GM12878 (cell line): ENCODE results near the gene SPINT1. TPM values are rescaled to one million over a fixed set of nuclear protein-coding genes. Genes with fewer than 3 reads are reported as not detected.
A peak's percentile ranks its signal among the peaks of the same experiment; 100 is the strongest.

Experiments used
- ATAC-seq: fragments of 200-7000 bp; cut with Tn5 transposase; 3 replicates; pipeline ENCODE4 v1.9.1; 2020; ENCODE audit warnings: mild to moderate bottlenecking, moderate library complexity
- BruUV-seq: library from RNA; stranded (reverse); fragments of 400-500 nt; replicated peaks from 2 replicates; lab custom pipeline; 2021; lab: Mats Ljungman, UMichigan
- CTCF ChIA-PET: fragments of 300-600 bp; sonication (Branson Sonifier 250); formaldehyde crosslinking; extraction: SDS; loops from one replicate; lab custom pipeline; 2021; ENCODE audit warnings: inconsistent platforms; lab: Yijun Ruan, JAX
- POLR2A ChIA-PET: fragments of 350-600 bp; formaldehyde crosslinking; extraction: SDS; loops from one replicate; lab custom pipeline; 2021; ENCODE audit warnings: inconsistent platforms; lab: Charles Lee
- RAD21 ChIA-PET: fragments of 300-600 bp; sonication (Branson Sonifier 250); formaldehyde crosslinking; loops from one replicate; lab custom pipeline; 2023; ENCODE audit warnings: antibody characterized with exemption; ENCODE audit not compliant: unreplicated experiment; lab: Charles Lee
- SMC1A ChIA-PET: fragments of 300-600 bp; sonication (Branson Sonifier 250); formaldehyde crosslinking; loops from one replicate; lab custom pipeline; 2023; ENCODE audit not compliant: unreplicated experiment, uncharacterized antibody; lab: Charles Lee
- DNase-seq: peaks from one replicate; pipeline ENCODE4 v3.0.0-alpha.2; 2011; ENCODE audit warnings: low read depth, low spot score
- FAIRE-seq: peaks from 3 replicates; lab custom pipeline; 2011; peaks lifted over from hg19 to GRCh38; lab: Jason Lieb, UNC
- H2AFZ ChIP-seq: 2 replicates; pipeline ENCODE4 v1.6.0; 2011; ENCODE audit warnings: low read depth, low read length, control low read depth; ENCODE audit not compliant: control insufficient read depth
- H3K27ac ChIP-seq: 2 replicates; pipeline ENCODE4 v1.5.1; 2011; ENCODE audit warnings: control low read depth; ENCODE audit not compliant: control insufficient read depth, insufficient read depth
- H3K27me3 ChIP-seq, 2 experiments: replicated peaks in 1 of 2; 2 replicates each; pipeline versions ENCODE4 v1.6.0 to v1.6.1; 2011; ENCODE audit warnings: low read length in 1 of 2; ENCODE audit not compliant: control insufficient read depth in 2 of 2, insufficient read depth in 2 of 2
- H3K36me3 ChIP-seq, 2 experiments: 2 replicates each; pipeline ENCODE4 v1.5.1; 2011; ENCODE audit warnings: low read length in 1 of 2; ENCODE audit not compliant: control insufficient read depth in 2 of 2, insufficient read depth in 2 of 2
- H3K4me1 ChIP-seq: 2 replicates; pipeline ENCODE4 v1.6.1; 2011; ENCODE audit warnings: mild to moderate bottlenecking, low read length, moderate library complexity, mixed read lengths; ENCODE audit not compliant: control insufficient read depth, insufficient read depth
- H3K4me2 ChIP-seq: 2 replicates; pipeline ENCODE4 v1.6.0; 2011; ENCODE audit warnings: control low read depth; ENCODE audit not compliant: control insufficient read depth, insufficient read depth
- H3K4me3 ChIP-seq: fragments of 200-600 bp; sonication (generic); 2 replicates; pipeline ENCODE4 v1.5.1; 2016
- H3K79me2 ChIP-seq: 2 replicates; pipeline ENCODE4 v1.6.0; 2011; ENCODE audit warnings: low read length; ENCODE audit not compliant: control insufficient read depth, insufficient read depth
- H3K9ac ChIP-seq: 2 replicates; pipeline ENCODE4 v1.8.0; 2011; ENCODE audit warnings: low read length, control low read depth, mixed read lengths; ENCODE audit not compliant: control insufficient read depth, insufficient read depth
- H3K9me3 ChIP-seq: replicated peaks from 3 replicates; pipeline ENCODE4 v1.5.1; 2011; ENCODE audit warnings: mild to moderate bottlenecking, low read length; ENCODE audit not compliant: control insufficient read depth, insufficient read depth
- H4K20me1 ChIP-seq: 2 replicates; pipeline ENCODE4 v1.6.0; 2011; ENCODE audit not compliant: control insufficient read depth, insufficient read depth
- KDM1A ChIP-seq: fragments of 200-600 bp; sonication (generic); IDR thresholded peaks from 2 replicates; pipeline ENCODE4 v1.6.1; 2016; ENCODE audit warnings: borderline replicate concordance
- KLF5 ChIP-seq: fragments of 450-650 bp; IDR thresholded peaks from 2 replicates; pipeline ENCODE4 v1.6.1; 2014; ENCODE audit warnings: mild to moderate bottlenecking; ENCODE audit not compliant: partially characterized antibody
- POLR2A ChIP-seq: IDR thresholded peaks from 2 replicates; pipeline ENCODE4 v1.6.1; 2011; ENCODE audit warnings: low read depth, mild to moderate bottlenecking, low read length
- TCF3 ChIP-seq: IDR thresholded peaks from 2 replicates; pipeline ENCODE4 v1.6.1; 2012; ENCODE audit warnings: low read depth, mild to moderate bottlenecking, low read length, borderline replicate concordance; ENCODE audit not compliant: insufficient read depth
- WGBS: methylation state at CpG from one replicate; pipeline ENCODE4 v1.1.6; 2016; ENCODE audit warnings: low lambda C conversion rate; ENCODE audit not compliant: insufficient replicate concordance, insufficient coverage; ENCODE audit errors: missing lambda C conversion rate; 5-methylcytosine and 5-hydroxymethylcytosine counted together
- in situ Hi-C: fragments of 300-500 bp; cut with MboI; formaldehyde crosslinking; loops from 9 replicates; pipeline ENCODE4 v1.14.3; 2018; ENCODE audit warnings: mixed read lengths
- intact Hi-C: fragments of 100-400 bp; cut with micrococcal nuclease; formaldehyde crosslinking; loops from one replicate; pipeline ENCODE4 v1.14.2; 2022; ENCODE audit not compliant: unreplicated experiment
- polyA plus RNA-seq, 11 experiments: library from polyadenylated mRNA; depleted of rRNA in 4 of 11; unstranded in 6 of 11; stranded (reverse) in 5 of 11; fragments of >200 nt; fragmentation: Nextera tagmentation in 4 of 11; fragmentation: Illumina TruSeq in 1 of 11; extraction: Ambion mirVana in 4 of 11; extraction: Trizol in 1 of 11; gene quantifications; 1 replicate in 1 of 11; 2 replicates in 10 of 11; pipeline versions ENCODE4 v1.2.1 to v1.2.3, GENCODE V29; 2011 to 2016; ENCODE audit warnings: inconsistent platforms in 2 of 11, missing spikeins in 2 of 11, low read depth in 1 of 11
- total RNA-seq, 4 experiments: library from RNA; depleted of rRNA in 3 of 4; stranded (reverse); fragments of >200 nt in 3 of 4; fragmentation: Illumina TruSeq in 1 of 4; extraction: Trizol in 1 of 4; gene quantifications; 2 replicates each; pipeline versions ENCODE4 v1.2.1 to v1.2.3, GENCODE V29; 2013 to 2021

SPINT1 gene
- total and polyA plus RNA-seq, 10 of the 15 experiments (the other 5 are each of a cell fraction or from before 2014, with no cell fraction given): 3.5 to 28.6 (median 10.2) TPM

GRCh38 chr15:40899536-40900207, 55.8 kb downstream of the SPINT1 start:
- Histone ChIP-seq H3K4me2 (no peak overlapping the region), H3K27me3 (no peaks in the 10 kb centered on the region), H3K79me2 (peaks cover 17% of the 10 kb centered on the region), H3K27ac (no peak overlapping the region), H4K20me1 (no peaks in the 10 kb centered on the region), H3K36me3 (peaks cover 11 to 30% of the 10 kb centered on the region in 2 experiments), H3K4me1 (peaks cover 14% of the 10 kb centered on the region), H3K9ac (no peak overlapping the region), H3K4me3 (no peak overlapping the region), H3K9me3 (no peaks in the 10 kb centered on the region), H2AFZ (no peak overlapping the region)
- POLR2A ChIA-PET: no interaction called here
- peak; percentile 24; the same call in 1 of the 2 replicates for TF ChIP-seq POLR2A
- TF ChIP-seq TCF3: no peak
- RAD21 ChIA-PET: interaction anchor here (0.5 to 5.4 kb wide), 3 partner anchors 41 to 107 kb away, joined by 4 to 33 read pairs (median 5); no protein-coding TSS in a partner anchor
- 94% methylated on average over 33 of the region's 33 CpGs for WGBS
- in situ Hi-C loops: loop anchor here (5.0 kb wide), 1 partner anchor 288 kb away; no protein-coding TSS in a partner anchor
- CTCF ChIA-PET: interaction anchor here (0.7 to 11.1 kb wide), 3 partner anchors 10 to 287 kb away, joined by 3 to 128 read pairs (median 3); no protein-coding TSS in a partner anchor
- FAIRE-seq (no peak), DNase-seq (no peak), ATAC-seq (no peak)
- intact Hi-C loops: no loop called here
- SMC1A ChIA-PET: interaction anchor here (1.2 kb wide), 1 partner anchor 286 kb away, joined by 3 read pairs; no protein-coding TSS in a partner anchor
- BruUV-seq: no TSS peak

GRCh38 chr15:40900256-40901052, 56.6 kb downstream of the SPINT1 start:
- Histone ChIP-seq H3K4me2 (no peak overlapping the region), H3K4me1 (peaks cover 12% of the 10 kb centered on the region), H2AFZ (no peak overlapping the region), H3K9ac (no peak overlapping the region), H3K79me2 (peaks cover 10% of the 10 kb centered on the region), H3K4me3 (no peak overlapping the region), H3K36me3 (peaks cover 11 to 30% of the 10 kb centered on the region in 2 experiments), H3K9me3 (no peaks in the 10 kb centered on the region), H3K27ac (no peak overlapping the region), H3K27me3 (no peaks in the 10 kb centered on the region), H4K20me1 (no peaks in the 10 kb centered on the region)
- no peak for DNase-seq
- 91% methylated on average over 36 of the region's 36 CpGs for whole genome bisulfite sequencing
- ChIA-PET RAD21 (interaction anchor here (0.8 to 5.4 kb wide), 2 partner anchors 42 to 336 kb away, joined by 3 to 33 read pairs; partner anchors contain the start of gene CCDC32), SMC1A (interaction anchor here (1.8 kb wide), 1 partner anchor 41 kb away, joined by 5 read pairs; no protein-coding TSS in a partner anchor), CTCF (interaction anchor here (0.6 to 11.1 kb wide), 7 partner anchors 9 to 286 kb away, joined by 3 to 128 read pairs (median 3); no protein-coding TSS in a partner anchor), POLR2A (no interaction called here)
- intact Hi-C loops: no loop called here
- in situ Hi-C loops: loop anchor here (5.0 kb wide), 1 partner anchor 287 kb away; no protein-coding TSS in a partner anchor
- TF ChIP-seq KDM1A: no peak
- peak; percentile 44 for TF ChIP-seq POLR2A
- no peak for TF ChIP-seq KLF5
- ATAC-seq: no peak
- BruUV-seq: no TSS peak
- FAIRE-seq: no peak
